HG02623 (cell line): ENCODE measurements around the gene ASCC2.

Experiments used
- ATAC-seq: cut with Tn5 transposase; IDR thresholded peaks from one replicate; pipeline ENCODE4 v1.9.1; 2021; ENCODE audit warnings: moderate library complexity; ENCODE audit not compliant: unreplicated experiment

Gene ASCC2

GRCh38 chr22:29788339-29789279 lies 49.5 kb downstream of the ASCC2 start:
- no peak for ATAC-seq

- ATAC-seq = no peak
Measured at GRCh38 chr22:29787371-29787980, 50.6 kb downstream of the ASCC2 start.

- ATAC-seq = no peak
Measured at GRCh38 chr22:29786031-29786430, 52.0 kb downstream of the ASCC2 start.

- no peak for ATAC-seq
Measured at GRCh38 chr22:29784451-29785361, 53.4 kb downstream of the ASCC2 start.

- ATAC-seq = no peak
Measured at GRCh38 chr22:29782061-29782845, 55.8 kb downstream of the ASCC2 start.

- ATAC-seq = no peak
Measured at GRCh38 chr22:29780748-29781676, 57.1 kb downstream of the ASCC2 start.

GRCh38 chr22:29780220-29780619 lies 57.9 kb downstream of the ASCC2 start:
- ATAC-seq = no peak

GRCh38 chr22:29773233-29773632 lies 64.8 kb downstream of the ASCC2 start:
- no peak for ATAC-seq

- no peak for ATAC-seq
Measured at GRCh38 chr22:29772170-29772641, 65.9 kb downstream of the ASCC2 start.

- ATAC-seq = no peak
Measured at GRCh38 chr22:29769723-29770321, 68.3 kb downstream of the ASCC2 start.

GRCh38 chr22:29768052-29768693 lies 69.9 kb downstream of the ASCC2 start:
- no peak for ATAC-seq

- ATAC-seq = peak; percentile 56
Measured at GRCh38 chr22:29767171-29768051, 70.7 kb downstream of the ASCC2 start, which contains the start of gene UQCR10. UQCR10 (plus strand) TSS chr22:29767369; CDS start chr22:29767399, 30 bp downstream.

GRCh38 chr22:29766632-29767170 lies 71.4 kb downstream of the ASCC2 start, which contains the start of gene ZMAT5:
ZMAT5 (minus strand) TSS chr22:29767007; CDS start chr22:29748544, 18,463 bp downstream.
- ATAC-seq = peak; percentile 88

- ATAC-seq = no peak
Measured at GRCh38 chr22:29765905-29766631, 72.0 kb downstream of the ASCC2 start.

GRCh38 chr22:29762263-29762662 lies 75.8 kb downstream of the ASCC2 start:
- no peak for ATAC-seq

- ATAC-seq = no peak
Measured at GRCh38 chr22:29758959-29759358, 79.1 kb downstream of the ASCC2 start.
